Upper lobe of left lung (tissue), 6 donors: ENCODE measurements around the gene HSFX4. TPM values are rescaled to one million over a fixed set of nuclear protein-coding genes. Genes with fewer than 3 reads are reported as not detected.
"Not testable (repeated sequence)": the region's sequence is repeated elsewhere in the genome, so short reads cannot be mapped to it uniquely, and the experiment has no call there.

ENCODE experiments used
- ATAC-seq, 2 donors: fragments of 200-7000 bp; cut with Tn5 transposase; one replicate each; pipeline ENCODE4 v1.9.1; 2022; ENCODE audit warnings: mild to moderate bottlenecking in 2 of 2, moderate library complexity in 2 of 2; ENCODE audit not compliant: low FRiP score in 2 of 2
- DNase-seq, 2 donors: peaks; one replicate each; pipeline ENCODE4 v3.0.0-alpha.2; 2019 to 2020
- H3K27ac ChIP-seq, 4 donors: fragments of 200-600 bp; sonication (generic); one replicate each; pipeline ENCODE4 v1.5.1; 2016 to 2019
- H3K27me3 ChIP-seq, 4 donors: fragments of 200-600 bp; sonication (generic); one replicate each; pipeline ENCODE4 v1.5.1; 2017 to 2019
- H3K36me3 ChIP-seq, 4 donors: fragments of 200-600 bp; sonication (generic); one replicate each; pipeline ENCODE4 v1.5.1; 2016 to 2019
- H3K4me1 ChIP-seq, 4 donors: fragments of 200-600 bp; sonication (generic); one replicate each; pipeline ENCODE4 v1.5.1; 2018 to 2019
- H3K4me3 ChIP-seq, 4 donors: fragments of 200-600 bp; sonication (generic); one replicate each; pipeline ENCODE4 v1.5.1; 2017 to 2019; ENCODE audit warnings: mild to moderate bottlenecking in 2 of 4, moderate library complexity in 1 of 4
- H3K9me3 ChIP-seq, 4 donors: fragments of 200-600 bp; sonication (generic); one replicate each; pipeline ENCODE4 v1.5.1; 2018 to 2019
- CTCF ChIP-seq, 6 experiments: fragments of 450-650 bp in 4 of 6; fragments of 200-600 bp in 2 of 6; sonication (generic) in 2 of 6; IDR thresholded peaks; one replicate each; pipeline ENCODE4 v1.5.1; 2016 to 2019; ENCODE audit warnings: antibody characterized with exemption in 6 of 6
- EP300 ChIP-seq, 4 donors: sonication (generic); formaldehyde crosslinking; IDR thresholded peaks; one replicate each; pipeline ENCODE4 v1.5.1; 2017; ENCODE audit warnings: antibody characterized with exemption in 4 of 4, control low read depth in 2 of 4
- POLR2A ChIP-seq, 4 donors: fragments of 450-650 bp; IDR thresholded peaks; one replicate each; pipeline ENCODE4 v1.5.1; 2016 to 2017; ENCODE audit warnings: antibody characterized with exemption in 4 of 4, mild to moderate bottlenecking in 2 of 4
- POLR2AphosphoS5 ChIP-seq, 2 donors: sonication (generic); formaldehyde crosslinking; IDR thresholded peaks; one replicate each; pipeline ENCODE4 v1.5.1; 2017; ENCODE audit warnings: antibody characterized with exemption in 2 of 2
- WGBS, 2 donors: methylation state at CpG; one replicate each; pipeline ENCODE4 v1.1.5; 2017 to 2018; 5-methylcytosine and 5-hydroxymethylcytosine counted together
- total RNA-seq, 6 donors: library from RNA; depleted of rRNA in 4 of 6; stranded (reverse); fragments of >200 nt in 4 of 6; gene quantifications; one replicate each; pipeline versions ENCODE4 v1.1.0 to v1.2.1, GENCODE V29; 2016 to 2021
- donor health status: DM: no; HTN: no; CAD: no; lungs with moderate emphysema.
- donor health status: DM: no; HTN: yes; CAD: no; lungs with severe emphysema.

Gene HSFX4
- total RNA-seq, 6 donors from 2014 or later = not detected

GRCh38 chrX:149916745-149917392 is 12.5 kb upstream of the HSFX4 start:
- ATAC-seq (no peak), DNase-seq (no peak)
- Histone ChIP-seq H3K36me3 (no peaks in the 10 kb centered on the region), H3K27me3 (no peaks in the 10 kb centered on the region), H3K4me1 (no peaks in the 10 kb centered on the region), H3K9me3 (no peaks in the 10 kb centered on the region), H3K27ac (no peak overlapping the region), H3K4me3 (no peak overlapping the region)
- WGBS, 2 donors = 74 to 90% methylated on average over 3 of the region's 3 CpGs
- TF ChIP-seq CTCF (IDR thresholded peaks at IDR 0.05) = no peak
- TF ChIP-seq EP300 (IDR thresholded peaks at IDR 0.05) = no peak
- no peak for TF ChIP-seq POLR2AphosphoS5 (IDR thresholded peaks at IDR 0.05)
- no peak for TF ChIP-seq POLR2A (IDR thresholded peaks at IDR 0.05)

DNA sequence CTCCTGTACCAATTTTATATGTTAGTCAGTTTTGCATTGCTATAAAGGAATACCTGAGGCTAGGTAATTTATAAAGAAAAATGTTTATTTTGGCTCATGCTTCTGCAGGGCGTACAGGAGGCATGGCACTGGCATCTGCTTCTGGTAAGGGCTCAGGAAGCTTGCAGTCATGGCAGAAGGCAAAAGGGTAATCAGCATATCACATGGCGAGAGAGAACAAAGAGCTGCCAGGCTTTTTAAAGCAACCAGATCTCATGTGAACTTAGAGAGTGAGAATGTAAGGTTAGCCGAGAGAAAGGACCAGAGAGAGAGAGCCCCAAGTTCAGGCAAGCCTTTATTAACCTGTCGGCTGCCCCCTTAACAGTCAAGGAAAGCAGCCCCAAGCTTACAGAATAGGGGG is 5.5 kb upstream of the HSFX4 start:
- not testable (repeated sequence) for H3K36me3 ChIP-seq, H3K27me3 ChIP-seq, H3K4me1 ChIP-seq, H3K4me3 ChIP-seq, H3K9me3 ChIP-seq, ATAC-seq, H3K27ac ChIP-seq, DNase-seq
- no CpG with 5 or more reads among the region's 4 CpGs for WGBS, 2 donors

GRCh38 chrX:149924434-149924833 is 4.9 kb upstream of the HSFX4 start:
- H3K27me3 ChIP-seq, H3K27ac ChIP-seq, H3K4me3 ChIP-seq, ATAC-seq, H3K36me3 ChIP-seq, H3K4me1 ChIP-seq, H3K9me3 ChIP-seq, DNase-seq: not testable (repeated sequence)
- no CpG with 5 or more reads among the region's 5 CpGs for WGBS, 2 donors

GRCh38 chrX:149927245-149927963 is 2.0 kb upstream of the HSFX4 start:
- not testable (repeated sequence) for H3K27ac ChIP-seq, DNase-seq, ATAC-seq, H3K4me3 ChIP-seq, H3K36me3 ChIP-seq, H3K9me3 ChIP-seq, H3K27me3 ChIP-seq, H3K4me1 ChIP-seq
- WGBS, 2 donors = 80% methylated on average over 1 of the region's 8 CpGs; no CpG with 5 or more reads in 1 of the 2 donors

DNA sequence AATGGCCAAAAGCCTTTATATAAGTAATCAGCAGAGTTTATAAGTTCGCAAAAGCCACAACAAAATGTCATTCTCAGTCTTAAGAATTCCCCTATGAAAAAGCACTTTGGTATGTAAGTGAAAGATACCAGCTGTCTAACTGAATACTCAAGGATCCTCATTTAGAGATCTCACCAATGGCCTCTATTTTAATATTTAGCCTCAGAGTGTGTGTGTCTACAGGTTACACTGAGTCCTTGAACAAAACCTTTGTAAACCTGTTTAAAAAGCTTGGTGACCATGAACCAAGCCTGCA is 1.5 kb upstream of the HSFX4 start:
- not testable (repeated sequence) for H3K9me3 ChIP-seq, ATAC-seq, H3K27me3 ChIP-seq, H3K4me1 ChIP-seq, H3K36me3 ChIP-seq, H3K4me3 ChIP-seq, DNase-seq, H3K27ac ChIP-seq
- WGBS, 2 donors = no CpG with 5 or more reads among the region's 1 CpG

GRCh38 chrX:149928635-149929034 is 738 bp upstream of the HSFX4 start:
- WGBS, 2 donors = 71 to 100% methylated on average over 1 of the region's 1 CpG

DNA sequence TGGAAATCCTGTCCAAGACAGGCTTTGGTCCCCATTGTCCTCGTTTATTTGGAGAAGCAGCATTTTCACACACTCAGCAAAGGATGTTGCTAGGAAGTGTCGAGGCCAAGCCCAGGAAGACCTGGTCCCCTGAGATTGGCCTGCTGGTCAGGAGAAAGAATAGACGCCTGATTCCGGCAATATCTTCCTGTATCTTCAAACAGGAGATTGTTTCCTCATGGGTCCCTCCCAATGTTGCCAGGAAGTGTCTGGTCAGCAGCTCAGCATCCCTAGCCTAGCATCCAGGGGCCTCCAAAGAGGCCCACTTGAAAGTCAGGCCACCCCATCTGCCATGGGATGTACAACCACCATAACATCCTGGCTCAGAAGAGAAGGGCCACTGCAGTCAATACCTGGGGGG is 2.0 kb downstream of the HSFX4 start:
- 49 to 50% methylated on average over 1 to 2 of the region's 4 CpGs for WGBS, 2 donors
- H3K27ac ChIP-seq, H3K36me3 ChIP-seq, H3K4me3 ChIP-seq, ATAC-seq, H3K27me3 ChIP-seq, H3K4me1 ChIP-seq, H3K9me3 ChIP-seq, DNase-seq: not testable (repeated sequence)

More at GRCh38 chrX:149928635-149929034, 738 bp upstream of the HSFX4 start:
- not testable (repeated sequence) for H3K9me3 ChIP-seq, H3K36me3 ChIP-seq, H3K27ac ChIP-seq, DNase-seq, H3K4me1 ChIP-seq, H3K4me3 ChIP-seq, ATAC-seq, H3K27me3 ChIP-seq

- not testable (repeated sequence) for H3K4me3 ChIP-seq, H3K4me1 ChIP-seq, H3K36me3 ChIP-seq, H3K27ac ChIP-seq, ATAC-seq, H3K9me3 ChIP-seq, DNase-seq, H3K27me3 ChIP-seq
- no CpG with 5 or more reads among the region's 2 CpGs for WGBS, 2 donors
These were observed 2.8 kb downstream of the HSFX4 start for GRCh38 chrX:149932150-149932549.

- H3K36me3 ChIP-seq, ATAC-seq, H3K27ac ChIP-seq, H3K9me3 ChIP-seq, H3K4me1 ChIP-seq, DNase-seq, H3K27me3 ChIP-seq, H3K4me3 ChIP-seq: not testable (repeated sequence)
- WGBS, 2 donors = 100% methylated on average over 1 of the region's 5 CpGs; no CpG with 5 or more reads in 1 of the 2 donors
These were observed 3.6 kb downstream of the HSFX4 start for GRCh38 chrX:149932970-149933369.

GRCh38 chrX:149933547-149933946 is 4.2 kb downstream of the HSFX4 start:
- 79 to 97% methylated on average over 9 to 17 of the region's 21 CpGs for WGBS, 2 donors
- DNase-seq = peak in 1 of 2 donors; percentile 7

DNA sequence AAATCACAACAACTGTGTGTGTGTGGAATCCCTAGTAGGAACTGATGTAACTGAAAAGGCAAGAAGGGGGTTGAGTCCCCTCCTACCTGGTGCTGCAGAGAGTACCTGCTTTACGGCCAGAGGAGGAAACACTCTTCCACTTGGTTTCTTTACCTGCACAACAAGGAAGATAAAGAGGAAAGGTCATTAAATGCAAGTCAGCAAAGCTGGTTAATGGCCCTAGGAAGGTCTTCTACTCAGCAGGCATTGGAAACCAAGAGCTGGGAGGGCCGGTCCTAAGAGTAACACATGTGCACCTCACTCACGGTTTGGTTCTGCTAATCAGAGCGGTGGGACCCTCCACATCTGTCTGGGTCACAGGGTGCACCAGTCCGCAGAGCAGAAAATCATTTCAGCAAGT is 8.0 kb downstream of the HSFX4 start:
- H3K36me3 ChIP-seq, H3K27me3 ChIP-seq, DNase-seq, H3K4me1 ChIP-seq, ATAC-seq, H3K9me3 ChIP-seq: not testable (repeated sequence)
- peak overlapping the region in 3 of 4 donors; percentile 56 to 85 (median 67) for H3K4me3 ChIP-seq
- peak overlapping the region in 2 of 4 donors; percentile 88 to 98 for H3K27ac ChIP-seq
- WGBS, 2 donors = 54 to 55% methylated on average over 3 to 5 of the region's 5 CpGs

More at GRCh38 chrX:149933547-149933946, 4.2 kb downstream of the HSFX4 start:
- ATAC-seq, H3K27ac ChIP-seq, H3K27me3 ChIP-seq, H3K4me1 ChIP-seq, H3K9me3 ChIP-seq, H3K36me3 ChIP-seq, H3K4me3 ChIP-seq: not testable (repeated sequence)
